ENCODE measurements around the gene ZNF793. TPM values are rescaled to one million over a fixed set of nuclear protein-coding genes. Genes with fewer than 3 reads are reported as not detected.

The ZNF793 gene
- total and polyA plus RNA-seq, 2 of the 8 experiments (the other 6 are each of a cell fraction or from before 2014, with no cell fraction given): 5.0 to 13.3 TPM

DNA sequence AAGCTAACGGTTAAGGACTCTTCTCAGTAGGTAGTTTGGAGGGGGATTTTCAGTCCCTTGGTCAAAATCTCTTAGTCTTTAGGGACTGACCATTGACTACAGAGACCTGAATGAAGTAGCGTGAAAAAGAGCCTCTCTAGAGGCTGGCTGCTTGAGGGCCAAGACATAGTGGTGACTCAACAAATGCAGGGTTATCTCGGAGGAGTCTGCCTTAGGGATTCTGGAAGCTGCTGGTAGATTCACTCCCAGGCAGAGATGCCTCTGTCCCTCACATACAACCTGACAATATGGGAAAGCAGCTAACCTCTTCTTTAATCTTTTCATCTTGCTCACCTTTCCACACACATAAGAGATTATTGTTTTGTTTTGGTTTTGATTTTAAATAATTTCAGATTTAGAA, 5.1 kb downstream of the ZNF793 start:
- Histone ChIP-seq H3K4me1 (replicated peaks in 1 of 4; ENCODE audit: control insufficient read depth in 3 of 4, insufficient read depth in 4 of 4, low read length in 3 of 4) (peaks cover 0 to 6% (median 4%) of the 10 kb centered on the region in 4 experiments; a peak in 4 of 7 replicates), H3K36me3 (ENCODE audit: control insufficient read depth in 2 of 4, insufficient read depth in 4 of 4, low read length in 3 of 4) (peaks cover 0 to 29% (median 4%) of the 10 kb centered on the region in 4 experiments; a peak in 5 of 8 replicates), H3K27me3 (replicated peaks in 1 of 4; ENCODE audit: control insufficient read depth in 3 of 4, extremely low read depth in 1 of 4, insufficient read depth in 3 of 4, low read length in 3 of 4) (no peaks in the 10 kb centered on the region), H4K91ac (replicated peaks; ENCODE audit: insufficient read length, low read length) (no peak overlapping the region), H3K23ac (ENCODE audit: insufficient read length) (no peak overlapping the region), H3K4ac (replicated peaks; ENCODE audit: insufficient read length, low read depth, low read length) (no peak overlapping the region), H4K20me1 (replicated peaks in 1 of 2; ENCODE audit: control insufficient read depth in 1 of 2, insufficient read depth in 2 of 2, low read length in 2 of 2) (no peaks in the 10 kb centered on the region), H3K9me3 (ENCODE audit: insufficient read depth in 2 of 2, low read depth in 1 of 2, low read length in 1 of 2) (peaks cover 0 to 3% of the 10 kb centered on the region in 2 experiments; a peak in 1 of 4 replicates), H2AK5ac (ENCODE audit: low read depth, low read length) (no peak overlapping the region), H2BK15ac (ENCODE audit: low read length) (no peak overlapping the region), H3K27ac (ENCODE audit: low read depth, low read length) (no peak overlapping the region), H3K4me3 (ENCODE audit: extremely low read depth in 1 of 4, insufficient read depth in 2 of 4, low read depth in 3 of 4, low read length in 4 of 4) (no peak overlapping the region), H3K79me2 (ENCODE audit: control insufficient read depth in 1 of 2, insufficient read depth in 2 of 2, low read length in 2 of 2) (peaks cover 0 to 8% of the 10 kb centered on the region in 2 experiments; a peak in 1 of 4 replicates), H2BK5ac (ENCODE audit: low read depth, low read length) (no peak overlapping the region), H3K9ac (replicated peaks in 1 of 4; ENCODE audit: extremely low read depth in 1 of 4, low read depth in 3 of 4, low read length in 3 of 4) (no peak overlapping the region), H2BK120ac (replicated peaks; ENCODE audit: low read depth, low read length) (no peak overlapping the region), H2AFZ (ENCODE audit: low read length) (no peak overlapping the region), H3K4me2 (ENCODE audit: insufficient read depth in 1 of 2, low read depth in 2 of 2, low read length in 2 of 2) (no peak overlapping the region), H2BK12ac (ENCODE audit: low read depth, low read length) (no peak overlapping the region), H3K18ac (ENCODE audit: extremely low read depth, low read length) (no peak overlapping the region), H3K79me1 (ENCODE audit: low read depth, low read length) (peaks cover 4% of the 10 kb centered on the region; the same call in 1 of the 2 replicates), H2BK20ac (ENCODE audit: low read length) (no peak overlapping the region), H4K8ac (ENCODE audit: extremely low read depth, insufficient read depth, low read length) (no peak overlapping the region), H3K23me2 (ENCODE audit: low read depth, low read length) (peaks cover 8% of the 10 kb centered on the region), H3K14ac (ENCODE audit: insufficient read length) (no peak overlapping the region), H3K56ac (replicated peaks; ENCODE audit: insufficient read length, low read depth, low read length) (no peak overlapping the region), H4K5ac (ENCODE audit: insufficient read length, low read depth, low read length) (no peak overlapping the region)
- DNase-seq (ENCODE audit: low read depth in 1 of 2, low spot score in 2 of 2) (no peak), FAIRE-seq (no peak)
- CTCF ChIA-PET (ENCODE audit: partially characterized antibody): interaction anchor here (1.2 kb wide), 1 partner anchor 61 kb away, joined by 3 read pairs; no protein-coding TSS in a partner anchor
- POLR2A ChIA-PET (ENCODE audit: partially characterized antibody): no interaction called here
- WGBS, 2 experiments (ENCODE audit: extremely low coverage in 1 of 2, insufficient coverage in 1 of 2, insufficient read length in 1 of 2, insufficient replicate concordance in 2 of 2, low coverage in 1 of 2, low lambda C conversion rate in 2 of 2, missing lambda C conversion rate in 1 of 2): 94% methylated on average over 3 of the region's 3 CpGs; no CpG with 5 or more reads in 1 of the 2 experiments
- TF ChIP-seq ZNF274 (IDR thresholded peaks at IDR 0.05; ENCODE audit: borderline replicate concordance, extremely low read depth, low read length) (no peak), SP2 (IDR thresholded peaks at IDR 0.05; ENCODE audit: low read length) (no peak)
- TF ChIP-seq, protein P1, sequence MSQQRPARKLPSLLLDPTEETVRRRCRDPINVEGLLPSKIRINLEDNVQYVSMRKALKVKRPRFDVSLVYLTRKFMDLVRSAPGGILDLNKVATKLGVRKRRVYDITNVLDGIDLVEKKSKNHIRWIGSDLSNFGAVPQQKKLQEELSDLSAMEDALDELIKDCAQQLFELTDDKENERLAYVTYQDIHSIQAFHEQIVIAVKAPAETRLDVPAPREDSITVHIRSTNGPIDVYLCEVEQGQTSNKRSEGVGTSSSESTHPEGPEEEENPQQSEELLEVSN (IDR thresholded peaks at IDR 0.05): no peak
